ENCODE data around the gene TPRG1.

GRCh38 chr3:189360291-189360690, 188.5 kb downstream of the TPRG1 start:
- TF ChIP-seq CTCF (IDR thresholded peaks at IDR 0.05; ENCODE audit: poor library complexity) (no peak), EZH2 (IDR thresholded peaks at IDR 0.05; ENCODE audit: borderline replicate concordance) (no peak), EZH2phosphoT487 (IDR thresholded peaks at IDR 0.05; ENCODE audit: low read depth, severe bottlenecking, unreplicated experiment) (no peak)

Measured in hepatocyte (in vitro differentiated cells).